ENCODE results near the gene SIAH1.
"Not testable (repeated sequence)": the region's sequence is repeated elsewhere in the genome, so short reads cannot be mapped to it uniquely, and the experiment has no call there.

SIAH1 gene

GRCh38 chr16:48422537-48422936, 37.3 kb upstream of the SIAH1 start:
- Histone ChIP-seq H3K36me3 (ENCODE audit: insufficient read depth, low read length) (no peaks in the 10 kb centered on the region), H3K9ac (ENCODE audit: insufficient read length) (no peak overlapping the region), H3K4me3 (no peak overlapping the region), H3K9me3 (ENCODE audit: low read depth, low read length) (no peaks in the 10 kb centered on the region), H3K27ac (no peak overlapping the region)
- DNase-seq (ENCODE audit: low read depth, low spot score) = no peak
- TF ChIP-seq POLR2AphosphoS5 (IDR thresholded peaks at IDR 0.05; ENCODE audit: borderline replicate concordance, low read depth, low read length) (no peak), FOXP2 (optimal IDR thresholded peaks at IDR 0.05; ENCODE audit: control extremely low read depth, extremely low read length, insufficient read depth) (no peak), EZH2 (IDR thresholded peaks at IDR 0.05) (no peak)

GRCh38 chr16:48421741-48422140, 36.5 kb upstream of the SIAH1 start:
- TF ChIP-seq FOXP2 (optimal IDR thresholded peaks at IDR 0.05; ENCODE audit: control extremely low read depth, extremely low read length, insufficient read depth) (no peak), POLR2AphosphoS5 (IDR thresholded peaks at IDR 0.05; ENCODE audit: borderline replicate concordance, low read depth, low read length) (no peak), EZH2 (IDR thresholded peaks at IDR 0.05) (no peak)
- Histone ChIP-seq H3K9ac (ENCODE audit: insufficient read length) (no peak overlapping the region), H3K36me3 (ENCODE audit: insufficient read depth, low read length) (no peaks in the 10 kb centered on the region), H3K9me3 (ENCODE audit: low read depth, low read length) (no peaks in the 10 kb centered on the region), H3K27ac (no peak overlapping the region), H3K4me3 (no peak overlapping the region)
- DNase-seq (ENCODE audit: low read depth, low spot score) = no peak

- H3K9ac ChIP-seq (ENCODE audit: insufficient read length) = no peak overlapping the region
Observed at GRCh38 chr16:48420437-48420836, 35.2 kb upstream of the SIAH1 start.

GRCh38 chr16:48416617-48417016, 31.4 kb upstream of the SIAH1 start:
- H3K4me3 ChIP-seq; DNase-seq (ENCODE audit: low read depth, low spot score); H3K9ac ChIP-seq (ENCODE audit: insufficient read length); H3K9me3 ChIP-seq (ENCODE audit: low read depth, low read length); H3K36me3 ChIP-seq (ENCODE audit: insufficient read depth, low read length); H3K27ac ChIP-seq: not testable (repeated sequence)

More at GRCh38 chr16:48420437-48420836, 35.2 kb upstream of the SIAH1 start:
- H3K36me3 ChIP-seq (ENCODE audit: insufficient read depth, low read length) = no peaks in the 10 kb centered on the region
- TF ChIP-seq EZH2 (IDR thresholded peaks at IDR 0.05) (no peak), POLR2AphosphoS5 (IDR thresholded peaks at IDR 0.05; ENCODE audit: borderline replicate concordance, low read depth, low read length) (no peak)
- H3K4me3 ChIP-seq = no peak overlapping the region
- H3K9me3 ChIP-seq (ENCODE audit: low read depth, low read length) = no peaks in the 10 kb centered on the region
- no peak for DNase-seq (ENCODE audit: low read depth, low spot score)
- H3K27ac ChIP-seq = no peak overlapping the region

- Histone ChIP-seq H3K9ac (ENCODE audit: insufficient read length) (no peak overlapping the region), H3K36me3 (ENCODE audit: insufficient read depth, low read length) (no peaks in the 10 kb centered on the region), H3K4me3 (no peak overlapping the region), H3K27ac (no peak overlapping the region), H3K9me3 (ENCODE audit: low read depth, low read length) (no peaks in the 10 kb centered on the region)
- no peak for DNase-seq (ENCODE audit: low read depth, low spot score)
- TF ChIP-seq POLR2AphosphoS5 (IDR thresholded peaks at IDR 0.05; ENCODE audit: borderline replicate concordance, low read depth, low read length) (no peak), FOXP2 (optimal IDR thresholded peaks at IDR 0.05; ENCODE audit: control extremely low read depth, extremely low read length, insufficient read depth) (no peak), EZH2 (IDR thresholded peaks at IDR 0.05) (no peak)
Observed at GRCh38 chr16:48413272-48413671, 28.1 kb upstream of the SIAH1 start.

- no peak overlapping the region for H3K9ac ChIP-seq (ENCODE audit: insufficient read length)
Observed at GRCh38 chr16:48409839-48410632, 24.8 kb upstream of the SIAH1 start.

GRCh38 chr16:48408688-48409087, 23.5 kb upstream of the SIAH1 start:
- H3K36me3 ChIP-seq (ENCODE audit: insufficient read depth, low read length) = no peaks in the 10 kb centered on the region
- H3K4me3 ChIP-seq = no peak overlapping the region
- no peaks in the 10 kb centered on the region for H3K9me3 ChIP-seq (ENCODE audit: low read depth, low read length)
- no peak overlapping the region for H3K9ac ChIP-seq (ENCODE audit: insufficient read length)
- TF ChIP-seq POLR2AphosphoS5 (IDR thresholded peaks at IDR 0.05; ENCODE audit: borderline replicate concordance, low read depth, low read length) (no peak), FOXP2 (optimal IDR thresholded peaks at IDR 0.05; ENCODE audit: control extremely low read depth, extremely low read length, insufficient read depth) (no peak), EZH2 (IDR thresholded peaks at IDR 0.05) (no peak)
- DNase-seq (ENCODE audit: low read depth, low spot score) = no peak
- no peak overlapping the region for H3K27ac ChIP-seq

More at GRCh38 chr16:48409839-48410632, 24.8 kb upstream of the SIAH1 start:
- Histone ChIP-seq H3K27ac (no peak overlapping the region), H3K9me3 (ENCODE audit: low read depth, low read length) (no peaks in the 10 kb centered on the region), H3K36me3 (ENCODE audit: insufficient read depth, low read length) (no peaks in the 10 kb centered on the region), H3K4me3 (no peak overlapping the region)
- DNase-seq (ENCODE audit: low read depth, low spot score) = no peak
- TF ChIP-seq POLR2AphosphoS5 (IDR thresholded peaks at IDR 0.05; ENCODE audit: borderline replicate concordance, low read depth, low read length) (no peak), FOXP2 (optimal IDR thresholded peaks at IDR 0.05; ENCODE audit: control extremely low read depth, extremely low read length, insufficient read depth) (no peak), EZH2 (IDR thresholded peaks at IDR 0.05) (no peak)

GRCh38 chr16:48405907-48406306, 20.7 kb upstream of the SIAH1 start:
- Histone ChIP-seq H3K9me3 (ENCODE audit: low read depth, low read length) (no peaks in the 10 kb centered on the region), H3K27ac (no peak overlapping the region), H3K36me3 (ENCODE audit: insufficient read depth, low read length) (no peaks in the 10 kb centered on the region), H3K4me3 (no peak overlapping the region), H3K9ac (ENCODE audit: insufficient read length) (no peak overlapping the region)
- no peak for DNase-seq (ENCODE audit: low read depth, low spot score)
- TF ChIP-seq POLR2AphosphoS5 (IDR thresholded peaks at IDR 0.05; ENCODE audit: borderline replicate concordance, low read depth, low read length) (no peak), EZH2 (IDR thresholded peaks at IDR 0.05) (no peak)

GRCh38 chr16:48405153-48405552, 19.9 kb upstream of the SIAH1 start:
- TF ChIP-seq POLR2AphosphoS5 (IDR thresholded peaks at IDR 0.05; ENCODE audit: borderline replicate concordance, low read depth, low read length) (no peak), EZH2 (IDR thresholded peaks at IDR 0.05) (no peak)
- no peaks in the 10 kb centered on the region for H3K9me3 ChIP-seq (ENCODE audit: low read depth, low read length)
- no peak overlapping the region for H3K9ac ChIP-seq (ENCODE audit: insufficient read length)
- no peaks in the 10 kb centered on the region for H3K36me3 ChIP-seq (ENCODE audit: insufficient read depth, low read length)
- DNase-seq (ENCODE audit: low read depth, low spot score) = no peak
- H3K4me3 ChIP-seq = no peak overlapping the region
- H3K27ac ChIP-seq = no peak overlapping the region

GRCh38 chr16:48402547-48402946, 17.3 kb upstream of the SIAH1 start:
- DNase-seq (ENCODE audit: low read depth, low spot score); H3K27ac ChIP-seq; H3K36me3 ChIP-seq (ENCODE audit: insufficient read depth, low read length); H3K9ac ChIP-seq (ENCODE audit: insufficient read length); H3K4me3 ChIP-seq; H3K9me3 ChIP-seq (ENCODE audit: low read depth, low read length): not testable (repeated sequence)
